Loucy (cell line): ENCODE measurements around the gene SMIM14.

Experiments used
- EZH2phosphoT487 ChIP-seq: fragments of 200-600 bp; IDR thresholded peaks from 2 replicates; pipeline ENCODE4 v1.6.1; 2018; ENCODE audit warnings: antibody characterized with exemption, mild to moderate bottlenecking, moderate library complexity, borderline replicate concordance
- TF ChIP-seq, protein P1 (sequence below): fragments of 200-600 bp; sonication (generic); conservative IDR thresholded peaks from 2 replicates; pipeline ENCODE4 v1.5.1; 2014; ENCODE audit warnings: mild to moderate bottlenecking, antibody characterized with exemption, low read length

DNA sequence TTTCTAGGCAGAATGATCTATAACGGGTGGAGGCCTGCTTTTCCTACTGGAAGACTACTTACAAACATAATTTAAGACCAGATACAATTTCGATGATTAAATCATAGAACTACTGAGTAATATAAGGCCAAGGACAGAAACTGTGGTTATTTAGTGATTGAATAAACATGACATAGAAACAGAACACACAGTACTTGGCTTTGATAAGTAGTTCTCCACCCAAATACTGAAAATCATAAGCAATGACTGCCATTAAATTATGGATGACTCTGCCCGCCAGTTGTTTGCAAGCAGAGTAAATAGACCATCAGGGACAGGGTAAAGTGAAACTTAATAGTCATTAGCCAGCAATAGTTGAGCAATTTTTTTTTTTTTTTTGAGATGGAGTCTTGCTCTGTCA, 17.2 kb upstream of the SMIM14 start:
- TF ChIP-seq, protein P1, sequence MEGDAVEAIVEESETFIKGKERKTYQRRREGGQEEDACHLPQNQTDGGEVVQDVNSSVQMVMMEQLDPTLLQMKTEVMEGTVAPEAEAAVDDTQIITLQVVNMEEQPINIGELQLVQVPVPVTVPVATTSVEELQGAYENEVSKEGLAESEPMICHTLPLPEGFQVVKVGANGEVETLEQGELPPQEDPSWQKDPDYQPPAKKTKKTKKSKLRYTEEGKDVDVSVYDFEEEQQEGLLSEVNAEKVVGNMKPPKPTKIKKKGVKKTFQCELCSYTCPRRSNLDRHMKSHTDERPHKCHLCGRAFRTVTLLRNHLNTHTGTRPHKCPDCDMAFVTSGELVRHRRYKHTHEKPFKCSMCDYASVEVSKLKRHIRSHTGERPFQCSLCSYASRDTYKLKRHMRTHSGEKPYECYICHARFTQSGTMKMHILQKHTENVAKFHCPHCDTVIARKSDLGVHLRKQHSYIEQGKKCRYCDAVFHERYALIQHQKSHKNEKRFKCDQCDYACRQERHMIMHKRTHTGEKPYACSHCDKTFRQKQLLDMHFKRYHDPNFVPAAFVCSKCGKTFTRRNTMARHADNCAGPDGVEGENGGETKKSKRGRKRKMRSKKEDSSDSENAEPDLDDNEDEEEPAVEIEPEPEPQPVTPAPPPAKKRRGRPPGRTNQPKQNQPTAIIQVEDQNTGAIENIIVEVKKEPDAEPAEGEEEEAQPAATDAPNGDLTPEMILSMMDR = no peak
- TF ChIP-seq EZH2phosphoT487 = no peak
